Measurements from ENCODE around the gene CLDN20. TPM values are rescaled to one million over a fixed set of nuclear protein-coding genes. Genes with fewer than 3 reads are reported as not detected.

Gene CLDN20
- total RNA-seq, 1 experiment from 2014 or later = not detected

- H3K4me1 ChIP-seq (ENCODE audit: low read length) = peaks cover 3% of the 10 kb centered on the region; the same call in 1 of the 2 replicates
- no peak overlapping the region for H3K9ac ChIP-seq (ENCODE audit: low read length)
- H3K79me2 ChIP-seq (ENCODE audit: low read length) = no peaks in the 10 kb centered on the region
- H3K27ac ChIP-seq (ENCODE audit: low read length) = no peak overlapping the region
- no peaks in the 10 kb centered on the region for H4K20me1 ChIP-seq (ENCODE audit: insufficient read depth, low read depth, low read length)
- H3K4me3 ChIP-seq (ENCODE audit: low read length) = no peak overlapping the region
- no peaks in the 10 kb centered on the region for H3K9me3 ChIP-seq (ENCODE audit: low read length)
- H2AFZ ChIP-seq (ENCODE audit: low read length) = no peak overlapping the region
- no peaks in the 10 kb centered on the region for H3K27me3 ChIP-seq (ENCODE audit: low read length)
- no peaks in the 10 kb centered on the region for H3K9me2 ChIP-seq (replicated peaks; ENCODE audit: insufficient read depth, low read length)
- H3K36me3 ChIP-seq (ENCODE audit: insufficient read depth, low read length) = no peaks in the 10 kb centered on the region
- no peak overlapping the region for H3K4me2 ChIP-seq (ENCODE audit: low read depth, low read length, poor library complexity, severe bottlenecking)
- DNase-seq = no peak
Observed at GRCh38 chr6:155324172-155324571, 60.4 kb downstream of the CLDN20 start.

- peak overlapping the region; percentile 49 for H3K4me2 ChIP-seq (ENCODE audit: low read depth, low read length, poor library complexity, severe bottlenecking)
- no peaks in the 10 kb centered on the region for H3K79me2 ChIP-seq (ENCODE audit: low read length)
- no peaks in the 10 kb centered on the region for H4K20me1 ChIP-seq (ENCODE audit: insufficient read depth, low read depth, low read length)
- H3K9ac ChIP-seq (ENCODE audit: low read length) = no peak overlapping the region
- peaks cover under 1% of the 10 kb centered on the region; the same call in 1 of the 2 replicates for H3K4me1 ChIP-seq (ENCODE audit: low read length)
- H3K36me3 ChIP-seq (ENCODE audit: insufficient read depth, low read length) = no peaks in the 10 kb centered on the region
- no peaks in the 10 kb centered on the region for H3K9me2 ChIP-seq (replicated peaks; ENCODE audit: insufficient read depth, low read length)
- no peak for DNase-seq
- no peak overlapping the region for H3K4me3 ChIP-seq (ENCODE audit: low read length)
- H2AFZ ChIP-seq (ENCODE audit: low read length) = no peak overlapping the region
- no peak overlapping the region for H3K27ac ChIP-seq (ENCODE audit: low read length)
- H3K27me3 ChIP-seq (ENCODE audit: low read length) = no peaks in the 10 kb centered on the region
- H3K9me3 ChIP-seq (ENCODE audit: low read length) = no peaks in the 10 kb centered on the region
Observed at GRCh38 chr6:155324993-155325392, 61.2 kb downstream of the CLDN20 start.

- H3K36me3 ChIP-seq (ENCODE audit: insufficient read depth, low read length) = no peaks in the 10 kb centered on the region
- 0 out of 2 replicates have a peak overlapping the region, but pooled peaks have one; percentile 35 for H3K4me3 ChIP-seq (ENCODE audit: low read length)
- no peaks in the 10 kb centered on the region for H3K27me3 ChIP-seq (ENCODE audit: low read length)
- 0 out of 2 replicates have a peak overlapping the region, but pooled peaks have one; percentile 5 for H2AFZ ChIP-seq (ENCODE audit: low read length)
- no peaks in the 10 kb centered on the region for H3K79me2 ChIP-seq (ENCODE audit: low read length)
- H3K4me1 ChIP-seq (ENCODE audit: low read length) = no peaks in the 10 kb centered on the region; the same call in 1 of the 2 replicates
- no peaks in the 10 kb centered on the region for H4K20me1 ChIP-seq (ENCODE audit: insufficient read depth, low read depth, low read length)
- no peak overlapping the region for H3K27ac ChIP-seq (ENCODE audit: low read length)
- no peaks in the 10 kb centered on the region for H3K9me3 ChIP-seq (ENCODE audit: low read length)
- peak overlapping the region; percentile 49 for H3K4me2 ChIP-seq (ENCODE audit: low read depth, low read length, poor library complexity, severe bottlenecking)
- peak overlapping the region; percentile 17; the same call in 1 of the 2 replicates for H3K9ac ChIP-seq (ENCODE audit: low read length)
- no peak for DNase-seq
- H3K9me2 ChIP-seq (replicated peaks; ENCODE audit: insufficient read depth, low read length) = no peaks in the 10 kb centered on the region
Observed at GRCh38 chr6:155325700-155326516, 62.1 kb downstream of the CLDN20 start.

Other genes starting within 250 kb of the CLDN20 start
- 40.3 and 45.0 TPM in 2 replicates for gene TFB1M, start 50.5 kb downstream of the CLDN20 start, total RNA-seq (2014; rRNA removed; shearing (Covaris generic); ENCODE audit: low replicate concordance)
- not detected in 2 replicates for gene NOX3, start 191.8 kb downstream of the CLDN20 start, total RNA-seq (2014; rRNA removed; shearing (Covaris generic); ENCODE audit: low replicate concordance)

Data from Karpas-422 (cell line).